Loucy (cell line): ENCODE results near the gene NUB1.

ENCODE experiments used
- H2AFZ ChIP-seq: fragments of 200-600 bp; sonication (generic); 2 replicates; pipeline ENCODE4 v1.6.0; 2016; ENCODE audit warnings: antibody characterized with exemption, mild to moderate bottlenecking, low read length, moderate library complexity
- H3F3A ChIP-seq: fragments of 200-600 bp; 2 replicates; pipeline ENCODE4 v1.6.0; 2016; ENCODE audit warnings: antibody characterized with exemption, low read depth, mild to moderate bottlenecking
- H3K27me3 ChIP-seq: fragments of 200-600 bp; sonication (generic); 2 replicates; pipeline ENCODE4 v1.6.1; 2014; ENCODE audit warnings: low read length, mild to moderate bottlenecking; ENCODE audit not compliant: insufficient read depth, poor library complexity, severe bottlenecking
- H3K36me3 ChIP-seq: fragments of 200-600 bp; sonication (generic); 2 replicates; pipeline ENCODE4 v1.6.1; 2016; ENCODE audit warnings: low read length; ENCODE audit not compliant: insufficient read depth
- H3K4me1 ChIP-seq: fragments of 200-600 bp; sonication (generic); 2 replicates; pipeline ENCODE4 v1.5.1; 2014; ENCODE audit warnings: low read length, mild to moderate bottlenecking; ENCODE audit not compliant: insufficient read depth, poor library complexity, severe bottlenecking
- H3K4me2 ChIP-seq: fragments of 200-600 bp; sonication (generic); 2 replicates; pipeline ENCODE4 v1.6.0; 2014; ENCODE audit warnings: antibody characterized with exemption, low read length, low read depth, mild to moderate bottlenecking; ENCODE audit not compliant: poor library complexity, severe bottlenecking
- H3K4me3 ChIP-seq: fragments of 200-600 bp; sonication (generic); 2 replicates; pipeline ENCODE4 v1.5.1; 2014; ENCODE audit warnings: low read length, mild to moderate bottlenecking, mixed read lengths; ENCODE audit not compliant: poor library complexity, severe bottlenecking
- H3K79me2 ChIP-seq: fragments of 200-600 bp; sonication (generic); 2 replicates; pipeline ENCODE4 v1.6.1; 2014; ENCODE audit warnings: low read length; ENCODE audit not compliant: insufficient read depth
- H3K9ac ChIP-seq: fragments of 200-600 bp; sonication (generic); 2 replicates; pipeline ENCODE4 v1.6.0; 2014; ENCODE audit warnings: mild to moderate bottlenecking, low read depth, low read length, moderate library complexity; ENCODE audit not compliant: poor library complexity, severe bottlenecking
- H3K9me2 ChIP-seq: fragments of 200-600 bp; sonication (generic); replicated peaks from 2 replicates; pipeline ENCODE4 v1.6.1; 2016; ENCODE audit warnings: low read depth, low read length, mixed read lengths
- H3K9me3 ChIP-seq: fragments of 200-600 bp; sonication (generic); 2 replicates; pipeline ENCODE4 v1.6.1; 2014; ENCODE audit warnings: mild to moderate bottlenecking, antibody characterized with exemption, low read length, low read depth; ENCODE audit not compliant: insufficient read depth
- H4K20me1 ChIP-seq: fragments of 200-600 bp; sonication (generic); 2 replicates; pipeline ENCODE4 v1.6.0; 2014; ENCODE audit warnings: antibody characterized with exemption, low read length, mild to moderate bottlenecking; ENCODE audit not compliant: insufficient read depth, poor library complexity, severe bottlenecking
- EZH2phosphoT487 ChIP-seq: fragments of 200-600 bp; IDR thresholded peaks from 2 replicates; pipeline ENCODE4 v1.6.1; 2018; ENCODE audit warnings: antibody characterized with exemption, mild to moderate bottlenecking, moderate library complexity, borderline replicate concordance
- TF ChIP-seq, protein P1 (sequence below): fragments of 200-600 bp; sonication (generic); conservative IDR thresholded peaks from 2 replicates; pipeline ENCODE4 v1.5.1; 2014; ENCODE audit warnings: mild to moderate bottlenecking, antibody characterized with exemption, low read length

Gene NUB1

DNA sequence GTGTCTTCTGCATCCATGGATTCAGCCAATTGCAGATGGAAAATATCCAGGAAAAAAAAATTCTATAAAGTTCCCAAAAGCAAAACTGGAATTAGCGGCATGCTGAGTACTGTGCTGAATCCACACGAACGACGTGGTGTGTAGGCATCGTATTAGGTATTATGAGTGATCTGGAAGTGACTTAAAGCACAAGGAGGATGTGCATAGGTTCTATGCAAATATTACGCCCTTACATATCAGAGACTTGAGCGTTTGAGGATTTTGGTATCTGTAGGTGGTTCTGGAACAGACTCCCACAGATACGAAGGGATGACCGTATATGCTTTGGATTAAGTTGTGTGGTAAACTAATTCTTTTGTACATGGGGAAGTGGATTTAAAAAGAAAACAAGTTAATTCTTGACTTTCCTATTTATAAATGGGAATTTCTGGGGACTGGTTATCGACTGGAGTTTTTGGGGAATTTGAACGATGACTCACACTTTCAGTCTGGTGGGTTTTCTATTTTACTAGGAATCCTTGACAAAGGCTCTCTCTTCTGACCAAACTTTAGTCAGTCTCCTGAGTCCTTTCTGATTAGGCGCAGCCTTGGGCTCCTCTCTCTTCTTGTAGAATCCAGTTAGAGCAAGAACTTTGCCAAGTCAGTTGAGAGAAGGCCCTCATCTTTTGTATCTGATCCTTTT, 5.4 kb upstream of the NUB1 start:
- Histone ChIP-seq H3K4me2 (no peak overlapping the region), H3K36me3 (no peaks in the 10 kb centered on the region), H3F3A (peaks cover 9% of the 10 kb centered on the region; the same call in 1 of the 2 replicates), H3K4me3 (no peak overlapping the region), H3K9me2 (no peaks in the 10 kb centered on the region), H3K4me1 (no peaks in the 10 kb centered on the region), H3K9me3 (no peaks in the 10 kb centered on the region), H3K27me3 (no peaks in the 10 kb centered on the region), H3K79me2 (no peaks in the 10 kb centered on the region), H3K9ac (no peak overlapping the region), H4K20me1 (no peaks in the 10 kb centered on the region), H2AFZ (no peak overlapping the region)
- TF ChIP-seq, protein P1, sequence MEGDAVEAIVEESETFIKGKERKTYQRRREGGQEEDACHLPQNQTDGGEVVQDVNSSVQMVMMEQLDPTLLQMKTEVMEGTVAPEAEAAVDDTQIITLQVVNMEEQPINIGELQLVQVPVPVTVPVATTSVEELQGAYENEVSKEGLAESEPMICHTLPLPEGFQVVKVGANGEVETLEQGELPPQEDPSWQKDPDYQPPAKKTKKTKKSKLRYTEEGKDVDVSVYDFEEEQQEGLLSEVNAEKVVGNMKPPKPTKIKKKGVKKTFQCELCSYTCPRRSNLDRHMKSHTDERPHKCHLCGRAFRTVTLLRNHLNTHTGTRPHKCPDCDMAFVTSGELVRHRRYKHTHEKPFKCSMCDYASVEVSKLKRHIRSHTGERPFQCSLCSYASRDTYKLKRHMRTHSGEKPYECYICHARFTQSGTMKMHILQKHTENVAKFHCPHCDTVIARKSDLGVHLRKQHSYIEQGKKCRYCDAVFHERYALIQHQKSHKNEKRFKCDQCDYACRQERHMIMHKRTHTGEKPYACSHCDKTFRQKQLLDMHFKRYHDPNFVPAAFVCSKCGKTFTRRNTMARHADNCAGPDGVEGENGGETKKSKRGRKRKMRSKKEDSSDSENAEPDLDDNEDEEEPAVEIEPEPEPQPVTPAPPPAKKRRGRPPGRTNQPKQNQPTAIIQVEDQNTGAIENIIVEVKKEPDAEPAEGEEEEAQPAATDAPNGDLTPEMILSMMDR: no peak
- TF ChIP-seq EZH2phosphoT487: no peak

DNA sequence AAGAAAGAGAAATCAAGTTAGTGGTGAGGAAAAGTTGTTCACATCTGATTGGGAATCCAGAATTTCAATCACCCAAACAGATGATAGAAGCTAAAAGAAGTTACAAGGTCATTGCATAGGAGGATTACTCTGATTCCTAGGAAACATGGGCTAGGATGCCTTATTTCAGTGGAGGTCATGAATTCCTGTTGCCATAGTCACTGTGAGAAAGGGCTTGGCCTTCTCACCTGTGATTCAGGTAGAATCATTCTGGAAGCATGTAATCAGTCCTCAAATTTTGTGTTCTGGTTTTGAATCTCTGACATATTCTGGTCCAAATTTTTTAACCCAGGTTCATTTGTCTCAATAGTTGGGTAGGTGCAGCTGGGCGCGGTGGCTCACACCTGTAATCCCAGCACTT, 4.3 kb upstream of the NUB1 start:
- H3K4me2 ChIP-seq: no peak overlapping the region

DNA sequence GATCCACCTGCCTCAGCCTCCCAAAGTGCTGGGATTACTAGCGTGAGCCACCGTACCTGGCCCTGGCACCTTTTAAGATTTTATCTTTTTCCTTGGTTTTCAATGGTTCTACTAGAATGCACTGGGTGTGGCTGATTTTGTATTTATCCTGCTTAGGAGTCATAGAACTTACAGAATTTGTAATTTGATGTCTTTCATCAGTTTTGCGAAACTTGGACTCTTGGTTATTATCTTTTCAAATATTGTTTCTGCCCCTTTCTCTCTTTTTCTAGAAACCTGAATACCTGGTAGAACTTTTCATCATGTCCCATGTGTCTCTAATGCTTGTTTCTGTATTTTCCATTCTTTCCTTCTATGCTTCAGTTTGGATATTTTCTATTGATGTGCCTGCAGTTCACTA, 2.8 kb upstream of the NUB1 start:
- Histone ChIP-seq H3K79me2 (peaks cover 19% of the 10 kb centered on the region), H3K27me3 (no peaks in the 10 kb centered on the region), H2AFZ (no peak overlapping the region)

More for the DNA sequence above, 4.3 kb upstream of the NUB1 start:
- Histone ChIP-seq H3K9me2 (no peaks in the 10 kb centered on the region), H2AFZ (no peak overlapping the region), H3K4me1 (no peaks in the 10 kb centered on the region), H3F3A (peaks cover 9% of the 10 kb centered on the region; the same call in 1 of the 2 replicates), H3K9me3 (no peaks in the 10 kb centered on the region), H3K36me3 (no peaks in the 10 kb centered on the region), H3K4me3 (no peak overlapping the region), H3K79me2 (peaks cover 4% of the 10 kb centered on the region), H3K27me3 (no peaks in the 10 kb centered on the region), H3K9ac (no peak overlapping the region), H4K20me1 (peaks cover 5% of the 10 kb centered on the region)
- TF ChIP-seq, protein P1: no peak
- no peak for TF ChIP-seq EZH2phosphoT487

More for the DNA sequence above, 2.8 kb upstream of the NUB1 start:
- Histone ChIP-seq H4K20me1 (peaks cover 19% of the 10 kb centered on the region), H3K4me1 (peaks cover 14% of the 10 kb centered on the region), H3K9ac (no peak overlapping the region), H3F3A (peaks cover 9% of the 10 kb centered on the region; the same call in 1 of the 2 replicates), H3K36me3 (no peaks in the 10 kb centered on the region), H3K4me3 (no peak overlapping the region), H3K4me2 (no peak overlapping the region), H3K9me2 (no peaks in the 10 kb centered on the region), H3K9me3 (no peaks in the 10 kb centered on the region)
- TF ChIP-seq, protein P1: no peak
- no peak for TF ChIP-seq EZH2phosphoT487
